Hepatocyte (in vitro differentiated cells): Measurements from ENCODE around the gene EHD1.

Source experiments
- CTCF ChIP-seq: fragments of 200-600 bp; sonication (generic); IDR thresholded peaks from 2 replicates; pipeline ENCODE4 v1.5.1; 2016; ENCODE audit warnings: antibody characterized with exemption, mild to moderate bottlenecking; ENCODE audit not compliant: poor library complexity
- EZH2 ChIP-seq: fragments of 200-600 bp; sonication (generic); IDR thresholded peaks from 2 replicates; pipeline ENCODE4 v1.6.1; 2016; ENCODE audit warnings: antibody characterized with exemption, mild to moderate bottlenecking, borderline replicate concordance
- EZH2phosphoT487 ChIP-seq: fragments of 200-600 bp; sonication (generic); IDR thresholded peaks from one replicate; pipeline ENCODE4 v1.6.1; 2018; ENCODE audit warnings: antibody characterized with exemption, mild to moderate bottlenecking, low read depth, moderate library complexity; ENCODE audit not compliant: unreplicated experiment, severe bottlenecking

- no peak for TF ChIP-seq CTCF
- no peak for TF ChIP-seq EZH2
- TF ChIP-seq EZH2phosphoT487 = no peak
These were observed 47.0 kb downstream of the EHD1 start for GRCh38 chr11:64831411-64831891.
